OCI-LY3 (cell line): ENCODE measurements around the gene CRELD2.

ENCODE experiments used
- H2AFZ ChIP-seq: fragments of 200-600, 300-600 bp; shearing (Covaris generic); 2 replicates; pipeline ENCODE4 v1.6.0; 2014; ENCODE audit warnings: antibody characterized with exemption, low read depth, low read length
- H3K27ac ChIP-seq: fragments of 200-600, 300-600 bp; sonication (generic); 2 replicates; pipeline ENCODE4 v1.5.1; 2014; ENCODE audit warnings: mild to moderate bottlenecking, low read length, moderate library complexity, mixed read lengths
- H3K27me3 ChIP-seq: fragments of 200-600, 300-600 bp; sonication (generic); 2 replicates; pipeline ENCODE4 v1.6.1; 2014; ENCODE audit warnings: low read depth, low read length, mixed read lengths
- H3K36me3 ChIP-seq: fragments of 200-600, 300-600 bp; sonication (generic); replicated peaks from 2 replicates; pipeline ENCODE3; 2014; ENCODE audit warnings: low read depth, low read length, mixed read lengths
- H3K4me1 ChIP-seq: fragments of 300-600, 200-600 bp; sonication (generic); 2 replicates; pipeline ENCODE4 v1.6.1; 2014; ENCODE audit warnings: low read length, mixed read lengths
- H3K4me2 ChIP-seq: fragments of 200-600, 300-600 bp; sonication (generic); 2 replicates; pipeline ENCODE4 v1.6.1; 2014; ENCODE audit warnings: low read length, mixed read lengths
- H3K4me3 ChIP-seq: fragments of 300-600, 200-600 bp; sonication (generic); 2 replicates; pipeline ENCODE4 v1.5.1; 2014; ENCODE audit warnings: antibody characterized with exemption, mild to moderate bottlenecking, low read length, moderate library complexity
- H3K79me2 ChIP-seq: fragments of 300-600, 200-600 bp; shearing (Covaris generic); 2 replicates; pipeline ENCODE4 v1.6.1; 2014; ENCODE audit warnings: mild to moderate bottlenecking, low read length, mixed read lengths
- H3K9ac ChIP-seq: fragments of 300-600, 200-600 bp; shearing (Covaris generic); 2 replicates; pipeline ENCODE4 v1.6.0; 2014; ENCODE audit warnings: mild to moderate bottlenecking, low read length, moderate library complexity
- H3K9me3 ChIP-seq: fragments of 200-600, 300-600 bp; shearing (Covaris generic); 2 replicates; pipeline ENCODE4 v1.6.1; 2014; ENCODE audit warnings: low read length, mixed read lengths; ENCODE audit not compliant: insufficient read depth
- H4K20me1 ChIP-seq: fragments of 200-600, 300-600 bp; sonication (generic); 2 replicates; pipeline ENCODE4 v1.6.1; 2016; ENCODE audit warnings: low read length, mixed read lengths; ENCODE audit not compliant: insufficient read depth
- EZH2phosphoT487 ChIP-seq: fragments of 200-600 bp; shearing (Covaris generic); IDR thresholded peaks from 2 replicates; pipeline ENCODE4 v1.6.1; 2018; ENCODE audit warnings: antibody characterized with exemption, mixed run types, low read depth
- TF ChIP-seq, protein P1 (sequence below): fragments of 200-600, 300-600 bp; sonication (generic); IDR thresholded peaks from 2 replicates; pipeline ENCODE4 v1.5.1; 2014; ENCODE audit warnings: antibody characterized with exemption, low read length, low read depth

Gene CRELD2

GRCh38 chr22:49926916-49927315 lies 8.5 kb downstream of the CRELD2 start:
- Histone ChIP-seq H3K27me3 (no peaks in the 10 kb centered on the region), H3K4me3 (no peak overlapping the region), H3K79me2 (no peaks in the 10 kb centered on the region), H3K4me1 (peaks cover 38% of the 10 kb centered on the region), H2AFZ (no peak overlapping the region), H4K20me1 (no peaks in the 10 kb centered on the region), H3K9ac (no peak overlapping the region), H3K9me3 (peaks cover 3% of the 10 kb centered on the region; the same call in 1 of the 2 replicates), H3K27ac (no peak overlapping the region), H3K36me3 (no peaks in the 10 kb centered on the region), H3K4me2 (no peak overlapping the region)
- TF ChIP-seq, protein P1, sequence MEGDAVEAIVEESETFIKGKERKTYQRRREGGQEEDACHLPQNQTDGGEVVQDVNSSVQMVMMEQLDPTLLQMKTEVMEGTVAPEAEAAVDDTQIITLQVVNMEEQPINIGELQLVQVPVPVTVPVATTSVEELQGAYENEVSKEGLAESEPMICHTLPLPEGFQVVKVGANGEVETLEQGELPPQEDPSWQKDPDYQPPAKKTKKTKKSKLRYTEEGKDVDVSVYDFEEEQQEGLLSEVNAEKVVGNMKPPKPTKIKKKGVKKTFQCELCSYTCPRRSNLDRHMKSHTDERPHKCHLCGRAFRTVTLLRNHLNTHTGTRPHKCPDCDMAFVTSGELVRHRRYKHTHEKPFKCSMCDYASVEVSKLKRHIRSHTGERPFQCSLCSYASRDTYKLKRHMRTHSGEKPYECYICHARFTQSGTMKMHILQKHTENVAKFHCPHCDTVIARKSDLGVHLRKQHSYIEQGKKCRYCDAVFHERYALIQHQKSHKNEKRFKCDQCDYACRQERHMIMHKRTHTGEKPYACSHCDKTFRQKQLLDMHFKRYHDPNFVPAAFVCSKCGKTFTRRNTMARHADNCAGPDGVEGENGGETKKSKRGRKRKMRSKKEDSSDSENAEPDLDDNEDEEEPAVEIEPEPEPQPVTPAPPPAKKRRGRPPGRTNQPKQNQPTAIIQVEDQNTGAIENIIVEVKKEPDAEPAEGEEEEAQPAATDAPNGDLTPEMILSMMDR: no peak
- no peak for TF ChIP-seq EZH2phosphoT487

GRCh38 chr22:49927483-49928184 lies 9.2 kb downstream of the CRELD2 start:
- no peak overlapping the region for H3K4me2 ChIP-seq
- peaks cover 3% of the 10 kb centered on the region; the same call in 1 of the 2 replicates for H3K9me3 ChIP-seq
- no peak overlapping the region for H3K9ac ChIP-seq
- peaks cover 38% of the 10 kb centered on the region for H3K4me1 ChIP-seq
- no peak overlapping the region for H3K27ac ChIP-seq
- H2AFZ ChIP-seq: no peak overlapping the region
- H3K36me3 ChIP-seq: no peaks in the 10 kb centered on the region
- TF ChIP-seq, protein P1: no peak
- TF ChIP-seq EZH2phosphoT487: no peak
- H3K27me3 ChIP-seq: no peaks in the 10 kb centered on the region
- H3K79me2 ChIP-seq: no peaks in the 10 kb centered on the region
- H3K4me3 ChIP-seq: no peak overlapping the region
- no peaks in the 10 kb centered on the region for H4K20me1 ChIP-seq

DNA sequence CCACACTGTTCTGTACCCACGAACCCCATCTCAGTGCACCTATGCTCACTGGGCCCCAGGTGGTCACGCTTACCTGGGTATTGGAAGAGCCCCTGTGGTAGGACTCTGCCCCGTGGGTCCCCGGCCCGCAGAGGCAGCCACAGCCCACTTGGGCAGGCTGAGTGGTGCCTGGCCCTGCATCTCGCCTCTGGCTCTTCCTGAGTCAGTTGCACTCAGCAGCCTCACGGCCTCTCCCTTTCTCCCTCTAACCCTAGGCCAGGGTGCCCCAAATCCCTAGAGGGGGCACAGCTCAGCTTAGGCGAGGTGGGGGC lies 9.7 kb downstream of the CRELD2 start:
- peaks cover 3% of the 10 kb centered on the region; the same call in 1 of the 2 replicates for H3K9me3 ChIP-seq
- H3K4me2 ChIP-seq: no peak overlapping the region
- H3K27ac ChIP-seq: no peak overlapping the region
- no peak overlapping the region for H3K4me3 ChIP-seq
- H2AFZ ChIP-seq: no peak overlapping the region
- H3K9ac ChIP-seq: no peak overlapping the region
- peaks cover 42% of the 10 kb centered on the region for H3K4me1 ChIP-seq
- H3K79me2 ChIP-seq: no peaks in the 10 kb centered on the region
- H3K36me3 ChIP-seq: no peaks in the 10 kb centered on the region
- no peaks in the 10 kb centered on the region for H3K27me3 ChIP-seq
- TF ChIP-seq, protein P1: no peak
- no peak for TF ChIP-seq EZH2phosphoT487
- no peaks in the 10 kb centered on the region for H4K20me1 ChIP-seq

GRCh38 chr22:49928555-49929210 lies 10.2 kb downstream of the CRELD2 start:
- no peak overlapping the region for H3K4me3 ChIP-seq
- no peaks in the 10 kb centered on the region for H3K27me3 ChIP-seq
- no peak overlapping the region for H3K27ac ChIP-seq
- H2AFZ ChIP-seq: no peak overlapping the region
- no peak overlapping the region for H3K4me2 ChIP-seq
- peaks cover 2% of the 10 kb centered on the region for H3K36me3 ChIP-seq
- no peaks in the 10 kb centered on the region for H4K20me1 ChIP-seq
- no peaks in the 10 kb centered on the region for H3K79me2 ChIP-seq
- H3K9ac ChIP-seq: no peak overlapping the region
- peaks cover 48% of the 10 kb centered on the region for H3K4me1 ChIP-seq
- no peak for TF ChIP-seq EZH2phosphoT487
- TF ChIP-seq, protein P1: no peak
- H3K9me3 ChIP-seq: peaks cover 3% of the 10 kb centered on the region; the same call in 1 of the 2 replicates
